K562 (cell line): ENCODE measurements around the gene KMT2A. TPM values are rescaled to one million over a fixed set of nuclear protein-coding genes. Genes with fewer than 3 reads are reported as not detected.
A peak's percentile ranks its signal among the peaks of the same experiment; 100 is the strongest.

Source experiments
- ARID4B ChIP-seq: sonication (generic); formaldehyde crosslinking; IDR thresholded peaks from 2 replicates; pipeline ENCODE4 v1.8.0; 2022; ENCODE audit warnings: mild to moderate bottlenecking, missing genetic modification reagents
- ATF4 ChIP-seq: fragments of 450-650 bp; formaldehyde crosslinking; IDR thresholded peaks from 2 replicates; pipeline ENCODE4 v1.4.0; 2022; ENCODE audit warnings: mild to moderate bottlenecking, moderate library complexity
- C11orf30 ChIP-seq: fragments of 450-650 bp; IDR thresholded peaks from 2 replicates; pipeline ENCODE4 v1.6.1; 2016; ENCODE audit warnings: low read depth, mild to moderate bottlenecking
- CEBPG ChIP-seq, 3 experiments: fragments of 200-800 bp in 1 of 3; sonication (Bioruptor generic) in 1 of 3; sonication (generic) in 1 of 3; formaldehyde crosslinking in 1 of 3; IDR thresholded peaks in 2 of 3; conservative IDR thresholded peaks in 1 of 3; 2 replicates each; pipeline versions ENCODE4 v1.6.1 to v1.8.0; 2016 to 2022; ENCODE audit warnings: missing compliant biosample characterization in 2 of 3, missing genetic modification characterization in 2 of 3, mild to moderate bottlenecking in 1 of 3, missing genetic modification reagents in 1 of 3
- CREB1 ChIP-seq, 2 experiments: sonication (generic) in 1 of 2; formaldehyde crosslinking in 1 of 2; IDR thresholded peaks; 2 replicates each; pipeline versions ENCODE4 v1.6.1 to v1.8.0; 2012 to 2022; ENCODE audit warnings: inconsistent platforms in 1 of 2, mild to moderate bottlenecking in 1 of 2, missing genetic modification reagents in 1 of 2, moderate library complexity in 1 of 2
- MAFF ChIP-seq: IDR thresholded peaks from 2 replicates; pipeline ENCODE4 v1.6.1; 2012; ENCODE audit warnings: low read length, improper control_type of control experiment
- MAFK ChIP-seq: IDR thresholded peaks from 2 replicates; pipeline ENCODE4 v1.6.1; 2011; ENCODE audit warnings: low read length, improper control_type of control experiment
- PKNOX1 ChIP-seq: fragments of 450-650 bp; IDR thresholded peaks from 2 replicates; pipeline ENCODE4 v1.6.1; 2016
- TRIM28 ChIP-seq: fragments of 450-650 bp; IDR thresholded peaks from 2 replicates; pipeline ENCODE4 v1.6.1; 2017
- ZNF609 ChIP-seq: sonication (generic); formaldehyde crosslinking; IDR thresholded peaks from 2 replicates; pipeline ENCODE4 v1.8.1; 2023; ENCODE audit warnings: missing genetic modification reagents, mild to moderate bottlenecking, borderline replicate concordance
- ZNF707 ChIP-seq: fragments of 250-450 bp; sonication (Bioruptor Pico); conservative IDR thresholded peaks from 2 replicates; pipeline ENCODE4 v1.8.0; 2022; ENCODE audit warnings: inconsistent platforms, mild to moderate bottlenecking, moderate library complexity
- polyA plus RNA-seq, 8 experiments: library from polyadenylated mRNA; depleted of rRNA in 4 of 8; stranded (reverse) in 5 of 8; unstranded in 3 of 8; fragments of >200 nt; fragmentation: Nextera tagmentation in 2 of 8; fragmentation: Illumina TruSeq in 1 of 8; extraction: Ambion mirVana in 2 of 8; extraction: Trizol in 1 of 8; gene quantifications; 2 replicates each; pipeline versions ENCODE4 v1.2.1 to v1.2.3, GENCODE V29; 2011 to 2014; ENCODE audit warnings: inconsistent platforms in 1 of 8, missing spikeins in 1 of 8
- total RNA-seq, 7 experiments: library from RNA; depleted of rRNA in 6 of 7; stranded (reverse); fragments of >200 nt in 6 of 7; fragmentation: Illumina TruSeq in 2 of 7; extraction: Trizol in 2 of 7; gene quantifications; 2 replicates each; pipeline versions ENCODE4 v1.2.1 to v1.2.3, GENCODE V29; 2011 to 2021; ENCODE audit warnings: low replicate concordance in 1 of 7

The KMT2A gene
- total and polyA plus RNA-seq, 9 of the 15 experiments (the other 6 are each of a cell fraction or from before 2014, with no cell fraction given) = 9.6 to 59.9 (median 32.6) TPM

GRCh38 chr11:118397448-118397847, 38.8 kb upstream of the KMT2A start (continued):
- TF ChIP-seq PKNOX1 (no peak), C11orf30 (peak; percentile 82), CEBPG (CRISPR knock-in tag; IDR thresholded peaks at IDR 0.05) (no peak), CEBPG (tag; conservative IDR thresholded peaks at IDR 0.05 in 1 of 2, IDR thresholded peaks at IDR 0.05 in 1 of 2) (peak; percentile 41 to 66; a peak in 2 of 4 replicates), TRIM28 (no peak), ARID4B (CRISPR knock-in tag) (no peak), MAFK (peak; percentile 46; the same call in 1 of the 2 replicates), ZNF609 (CRISPR knock-in tag) (no peak), ZNF707 (CRISPR knock-in tag) (no peak), ATF4 (peak; percentile 30; the same call in 1 of the 2 replicates), CREB1 (IDR thresholded peaks at IDR 0.05) (no peak), CREB1 (CRISPR knock-in tag; IDR thresholded peaks at IDR 0.05) (no peak), MAFF (peak; percentile 62)
